Stimulated activated CD8-positive, alpha-beta memory T cell treated with anti-CD3 and anti-CD28 coated beads, Interleukin-15, amount 100 ng/mL, for 24 hours (primary cell): Measurements from ENCODE around the gene FAM193A.
"Not testable (repeated sequence)": the region's sequence is repeated elsewhere in the genome, so short reads cannot be mapped to it uniquely, and the experiment has no call there.

Experiments used
- DNase-seq: peaks from one replicate; pipeline ENCODE4 v3.0.0-alpha.2; 2020; ENCODE audit warnings: low read depth

The FAM193A gene

GRCh38 chr4:2574009-2574408, 37.6 kb downstream of the FAM193A start:
- DNase-seq = no peak

GRCh38 chr4:2574863-2575262, 38.4 kb downstream of the FAM193A start:
- no peak for DNase-seq

GRCh38 chr4:2576290-2576689, 39.8 kb downstream of the FAM193A start:
- DNase-seq = no peak

GRCh38 chr4:2578106-2578505, 41.7 kb downstream of the FAM193A start:
- no peak for DNase-seq

GRCh38 chr4:2579910-2580309, 43.5 kb downstream of the FAM193A start:
- DNase-seq = no peak

- no peak for DNase-seq
Measured at GRCh38 chr4:2583092-2583491, 46.6 kb downstream of the FAM193A start.

GRCh38 chr4:2583517-2583916, 47.1 kb downstream of the FAM193A start:
- no peak for DNase-seq

GRCh38 chr4:2586502-2586901, 50.1 kb downstream of the FAM193A start:
- DNase-seq = no peak

GRCh38 chr4:2587213-2587823, 50.9 kb downstream of the FAM193A start:
- DNase-seq = no peak

- no peak for DNase-seq
Measured at GRCh38 chr4:2588259-2588658, 51.8 kb downstream of the FAM193A start.

GRCh38 chr4:2591189-2591588, 54.7 kb downstream of the FAM193A start:
- no peak for DNase-seq

- not testable (repeated sequence) for DNase-seq
Measured at GRCh38 chr4:2592014-2592413, 55.6 kb downstream of the FAM193A start.

- DNase-seq = no peak
Measured at GRCh38 chr4:2592572-2592971, 56.1 kb downstream of the FAM193A start.

- no peak for DNase-seq
Measured at GRCh38 chr4:2593003-2593402, 56.6 kb downstream of the FAM193A start.

- no peak for DNase-seq
Measured at GRCh38 chr4:2595436-2595835, 59.0 kb downstream of the FAM193A start.

GRCh38 chr4:2595952-2596552, 59.6 kb downstream of the FAM193A start:
- no peak for DNase-seq

GRCh38 chr4:2596611-2597010, 60.2 kb downstream of the FAM193A start:
- no peak for DNase-seq

- no peak for DNase-seq
Measured at GRCh38 chr4:2598511-2599303, 62.3 kb downstream of the FAM193A start.

- DNase-seq = no peak
Measured at GRCh38 chr4:2599304-2599654, 62.8 kb downstream of the FAM193A start.

GRCh38 chr4:2600878-2601277, 64.4 kb downstream of the FAM193A start:
- no peak for DNase-seq

GRCh38 chr4:2604614-2605013, 68.2 kb downstream of the FAM193A start:
- DNase-seq = no peak

GRCh38 chr4:2606960-2607506, 70.6 kb downstream of the FAM193A start:
- DNase-seq = no peak

GRCh38 chr4:2607822-2608221, 71.4 kb downstream of the FAM193A start:
- DNase-seq = no peak
